ENCODE data around the gene ZNF385D.

DNA sequence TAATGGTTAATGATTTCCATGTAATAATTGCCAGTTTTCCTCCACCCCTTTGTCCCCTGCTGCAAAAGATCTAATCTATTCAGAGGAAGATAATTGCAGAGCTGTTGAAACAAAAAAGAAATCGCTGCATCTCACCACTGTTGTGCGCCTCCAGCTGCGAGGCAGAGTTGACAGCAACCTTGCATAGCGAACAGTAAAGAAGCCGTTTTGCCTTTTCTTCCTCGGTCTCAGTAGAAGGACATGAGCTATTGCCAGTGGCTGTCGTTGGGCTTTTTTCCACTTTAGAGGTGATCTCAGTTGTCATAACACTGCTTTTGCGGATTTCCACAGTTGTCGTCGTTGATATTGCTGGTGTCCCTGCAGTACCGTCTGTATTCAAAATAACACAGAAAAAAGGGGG lies 314.2 kb downstream of the ZNF385D start:
- TF ChIP-seq POLR2A (IDR thresholded peaks at IDR 0.05): no peak
- TF ChIP-seq, protein P1, sequence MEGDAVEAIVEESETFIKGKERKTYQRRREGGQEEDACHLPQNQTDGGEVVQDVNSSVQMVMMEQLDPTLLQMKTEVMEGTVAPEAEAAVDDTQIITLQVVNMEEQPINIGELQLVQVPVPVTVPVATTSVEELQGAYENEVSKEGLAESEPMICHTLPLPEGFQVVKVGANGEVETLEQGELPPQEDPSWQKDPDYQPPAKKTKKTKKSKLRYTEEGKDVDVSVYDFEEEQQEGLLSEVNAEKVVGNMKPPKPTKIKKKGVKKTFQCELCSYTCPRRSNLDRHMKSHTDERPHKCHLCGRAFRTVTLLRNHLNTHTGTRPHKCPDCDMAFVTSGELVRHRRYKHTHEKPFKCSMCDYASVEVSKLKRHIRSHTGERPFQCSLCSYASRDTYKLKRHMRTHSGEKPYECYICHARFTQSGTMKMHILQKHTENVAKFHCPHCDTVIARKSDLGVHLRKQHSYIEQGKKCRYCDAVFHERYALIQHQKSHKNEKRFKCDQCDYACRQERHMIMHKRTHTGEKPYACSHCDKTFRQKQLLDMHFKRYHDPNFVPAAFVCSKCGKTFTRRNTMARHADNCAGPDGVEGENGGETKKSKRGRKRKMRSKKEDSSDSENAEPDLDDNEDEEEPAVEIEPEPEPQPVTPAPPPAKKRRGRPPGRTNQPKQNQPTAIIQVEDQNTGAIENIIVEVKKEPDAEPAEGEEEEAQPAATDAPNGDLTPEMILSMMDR (IDR thresholded peaks at IDR 0.05): no peak

All from testis (tissue), 2 donors.